Gastrocnemius medialis (tissue), 4 donors: ENCODE results near the gene NCOA3. TPM values are rescaled to one million over a fixed set of nuclear protein-coding genes. Genes with fewer than 3 reads are reported as not detected.

Source experiments
- ATAC-seq, 2 donors: fragments of 150-250 bp; one replicate each; pipeline ENCODE4 v1.9.1; 2016
- DNase-seq, 2 donors: peaks; one replicate each; pipeline ENCODE4 v3.0.0-alpha.2; 2019
- H3K27ac ChIP-seq, 4 donors: fragments of 200-600 bp; sonication (generic); 1 replicate in 1 of 4; 2 replicates in 3 of 4; pipeline ENCODE4 v1.5.1; 2016 to 2018; ENCODE audit warnings: mild to moderate bottlenecking in 2 of 4, moderate library complexity in 1 of 4
- H3K27me3 ChIP-seq, 3 donors: fragments of 200-600 bp; sonication (generic) in 2 of 3; 1 replicate in 1 of 3; 2 replicates in 2 of 3; pipeline versions ENCODE4 v1.5.1 to v1.6.0; 2016 to 2019; ENCODE audit warnings: mild to moderate bottlenecking in 1 of 3, moderate library complexity in 1 of 3
- H3K36me3 ChIP-seq, 2 donors: fragments of 200-600 bp; sonication (generic) in 1 of 2; one replicate each; pipeline ENCODE4 v1.5.1; 2017 to 2018
- H3K4me1 ChIP-seq, 2 donors: fragments of 200-600 bp; sonication (generic) in 1 of 2; one replicate each; pipeline ENCODE4 v1.5.1; 2016 to 2017; ENCODE audit warnings: mild to moderate bottlenecking in 2 of 2
- H3K4me3 ChIP-seq, 4 donors: fragments of 200-600 bp; sonication (generic) in 3 of 4; 1 replicate in 1 of 4; 2 replicates in 3 of 4; pipeline ENCODE4 v1.5.1; 2016 to 2019; ENCODE audit warnings: mild to moderate bottlenecking in 2 of 4
- H3K9me3 ChIP-seq, 3 donors: fragments of 200-600 bp; sonication (generic) in 2 of 3; 1 replicate in 1 of 3; 2 replicates in 2 of 3; pipeline ENCODE4 v1.5.1; 2016 to 2019
- CTCF ChIP-seq, 5 experiments: fragments of 450-650 bp in 3 of 5; fragments of 200-600 bp in 2 of 5; sonication (generic) in 2 of 5; IDR thresholded peaks in 4 of 5; conservative IDR thresholded peaks in 1 of 5; 1 replicate in 4 of 5; 2 replicates in 1 of 5; pipeline ENCODE4 v1.5.1; 2016 to 2019; ENCODE audit warnings: antibody characterized with exemption in 5 of 5, mild to moderate bottlenecking in 3 of 5, moderate library complexity in 3 of 5
- POLR2A ChIP-seq, 2 donors: fragments of 450-650 bp; IDR thresholded peaks; one replicate each; pipeline ENCODE4 v1.6.1; 2017; ENCODE audit warnings: antibody characterized with exemption in 2 of 2, mild to moderate bottlenecking in 2 of 2, moderate library complexity in 2 of 2
- in situ Hi-C, 4 donors: fragments of 200-750 bp; cut with MboI; loops; one replicate each; pipeline versions ENCODE4 v1.15.0 to v1.8.0; 2017; ENCODE audit warnings: low sequenced_read_pairs in 4 of 4
- intact Hi-C: fragments of 100-400 bp; cut with DNase I; formaldehyde crosslinking; loops from one replicate; pipeline ENCODE4 v1.15.1; 2023; ENCODE audit warnings: low total_unique reads
- total RNA-seq, 4 donors: library from RNA; depleted of rRNA; stranded (reverse); fragments of >200 nt; gene quantifications; one replicate each; pipeline versions ENCODE4 v1.1.0 to v1.2.3, GENCODE V29; 2016

The NCOA3 gene
- total RNA-seq, 4 donors from 2014 or later = 52.5 to 86.1 (median 70.1) TPM

GRCh38 chr20:47544240-47544639, 42.6 kb downstream of the NCOA3 start:
- no peaks in the 10 kb centered on the region for H3K27me3 ChIP-seq
- no peak overlapping the region for H3K4me3 ChIP-seq
- H3K4me1 ChIP-seq = peaks cover 26 to 48% of the 10 kb centered on the region in 2 donors
- ATAC-seq = no peak
- no peaks in the 10 kb centered on the region for H3K9me3 ChIP-seq
- in situ Hi-C loops = no loop called here
- H3K27ac ChIP-seq = no peak overlapping the region
- H3K36me3 ChIP-seq = no peaks in the 10 kb centered on the region
- DNase-seq = no peak
- intact Hi-C loops = no loop called here
- TF ChIP-seq POLR2A (IDR thresholded peaks at IDR 0.05) (no peak), CTCF (IDR thresholded peaks at IDR 0.05 in 4 of 5, conservative IDR thresholded peaks at IDR 0.05 in 1 of 5) (no peak)

- ATAC-seq (no peak), DNase-seq (no peak)
- H3K27ac ChIP-seq = no peak overlapping the region
- H3K27me3 ChIP-seq = no peaks in the 10 kb centered on the region
- in situ Hi-C loops = no loop called here
- intact Hi-C loops = loop anchor here (5.0 kb wide), 1 partner anchor 33 kb away; no protein-coding TSS in a partner anchor
- no peaks in the 10 kb centered on the region for H3K9me3 ChIP-seq
- no peak for TF ChIP-seq POLR2A (IDR thresholded peaks at IDR 0.05)
- TF ChIP-seq CTCF (IDR thresholded peaks at IDR 0.05 in 4 of 5, conservative IDR thresholded peaks at IDR 0.05 in 1 of 5) = no peak
- no peak overlapping the region for H3K4me3 ChIP-seq
- no peaks in the 10 kb centered on the region for H3K36me3 ChIP-seq
- peaks cover 24 to 48% of the 10 kb centered on the region in 2 donors for H3K4me1 ChIP-seq
These were observed 43.2 kb downstream of the NCOA3 start for GRCh38 chr20:47544852-47545251.

- intact Hi-C loops = loop anchor here (5.0 kb wide), 1 partner anchor 33 kb away; no protein-coding TSS in a partner anchor
- in situ Hi-C loops = no loop called here
- H3K4me3 ChIP-seq = no peak overlapping the region
- DNase-seq = no peak
- no peak for ATAC-seq
- no peaks in the 10 kb centered on the region for H3K36me3 ChIP-seq
- H3K4me1 ChIP-seq = peaks cover 17 to 44% of the 10 kb centered on the region in 2 donors
- H3K27ac ChIP-seq = peak overlapping the region in 1 of 4 donors; percentile 43
- no peaks in the 10 kb centered on the region for H3K27me3 ChIP-seq
- TF ChIP-seq CTCF (IDR thresholded peaks at IDR 0.05 in 4 of 5, conservative IDR thresholded peaks at IDR 0.05 in 1 of 5) (no peak), POLR2A (IDR thresholded peaks at IDR 0.05) (no peak)
- H3K9me3 ChIP-seq = no peaks in the 10 kb centered on the region
These were observed 43.8 kb downstream of the NCOA3 start for GRCh38 chr20:47545499-47545898.

- intact Hi-C loops (loop anchor here (5.0 kb wide), 1 partner anchor 34 kb away; no protein-coding TSS in a partner anchor), in situ Hi-C loops (no loop called here)
- Histone ChIP-seq H3K9me3 (no peaks in the 10 kb centered on the region), H3K4me3 (no peak overlapping the region), H3K4me1 (peaks cover 17 to 40% of the 10 kb centered on the region in 2 donors), H3K36me3 (no peaks in the 10 kb centered on the region), H3K27ac (peak overlapping the region in 2 of 4 donors; percentile 1 to 43), H3K27me3 (no peaks in the 10 kb centered on the region)
- no peak for DNase-seq
- no peak for ATAC-seq
- no peak for TF ChIP-seq POLR2A (IDR thresholded peaks at IDR 0.05)
- no peak for TF ChIP-seq CTCF (IDR thresholded peaks at IDR 0.05 in 4 of 5, conservative IDR thresholded peaks at IDR 0.05 in 1 of 5)
These were observed 44.7 kb downstream of the NCOA3 start for GRCh38 chr20:47546184-47547033.
